SU-DHL-6 (cell line): ENCODE measurements around the gene ZNF12.
"Not testable (repeated sequence)": the region's sequence is repeated elsewhere in the genome, so short reads cannot be mapped to it uniquely, and the experiment has no call there.

Source experiments
- H2AFZ ChIP-seq: fragments of 200-600 bp; sonication (generic); 2 replicates; pipeline ENCODE4 v1.6.1; 2014; ENCODE audit warnings: low read depth, mild to moderate bottlenecking, moderate library complexity, mixed read lengths, antibody characterized with exemption, low read length; ENCODE audit not compliant: severe bottlenecking
- H3F3A ChIP-seq: fragments of 200-600 bp; shearing (Covaris generic); 2 replicates; pipeline ENCODE4 v1.6.0; 2016; ENCODE audit warnings: antibody characterized with exemption, mild to moderate bottlenecking; ENCODE audit not compliant: insufficient read depth
- H3K27ac ChIP-seq: fragments of 200-600 bp; sonication (generic); 2 replicates; pipeline ENCODE4 v1.5.1; 2016; ENCODE audit warnings: low read depth, mild to moderate bottlenecking, low read length, moderate library complexity, mixed read lengths
- H3K27me3 ChIP-seq: fragments of 200-600 bp; sonication (generic), shearing (Covaris generic); 2 replicates; pipeline ENCODE4 v1.6.0; 2014; ENCODE audit warnings: mild to moderate bottlenecking, low read length
- H3K36me3 ChIP-seq: fragments of 200-600 bp; sonication (generic); 2 replicates; pipeline ENCODE4 v1.6.1; 2014; ENCODE audit warnings: mild to moderate bottlenecking, low read length, mixed read lengths
- H3K4me2 ChIP-seq: fragments of 300-600, 200-600 bp; shearing (Covaris generic), sonication (generic); 2 replicates; pipeline ENCODE4 v1.6.0; 2014; ENCODE audit warnings: low read length, low read depth, mild to moderate bottlenecking; ENCODE audit not compliant: poor library complexity, severe bottlenecking
- H3K4me3 ChIP-seq: fragments of 200-600 bp; sonication (generic); 2 replicates; pipeline ENCODE4 v1.5.1; 2014; ENCODE audit warnings: antibody characterized with exemption, low read length, mild to moderate bottlenecking, mixed read lengths; ENCODE audit not compliant: insufficient read depth, poor library complexity, severe bottlenecking
- H3K79me2 ChIP-seq: fragments of 200-600 bp; sonication (generic); 2 replicates; pipeline ENCODE4 v1.6.1; 2014; ENCODE audit warnings: mild to moderate bottlenecking, low read length, moderate library complexity; ENCODE audit not compliant: insufficient read depth
- H3K9ac ChIP-seq: fragments of 200-600 bp; sonication (generic); 2 replicates; pipeline ENCODE4 v1.7.0; 2014; ENCODE audit warnings: mild to moderate bottlenecking, low read length
- H3K9me2 ChIP-seq: fragments of 200-600 bp; sonication (generic); replicated peaks from 2 replicates; pipeline ENCODE4 v1.6.1; 2014; ENCODE audit warnings: low read length; ENCODE audit not compliant: insufficient read depth
- H3K9me3 ChIP-seq: fragments of 200-600 bp; sonication (generic); 2 replicates; pipeline ENCODE4 v1.6.1; 2014; ENCODE audit warnings: low read length, mixed read lengths; ENCODE audit not compliant: insufficient read depth
- H4K20me1 ChIP-seq: fragments of 200-600 bp; sonication (generic); 2 replicates; pipeline ENCODE4 v1.6.1; 2014; ENCODE audit warnings: low read depth, mild to moderate bottlenecking, antibody characterized with exemption, low read length, moderate library complexity, mixed read lengths
- CTCF ChIP-seq: fragments of 200-600 bp; sonication (generic); IDR thresholded peaks from one replicate; pipeline ENCODE4 v1.5.1; 2017; ENCODE audit warnings: antibody characterized with exemption, mild to moderate bottlenecking, low read length, moderate library complexity; ENCODE audit not compliant: insufficient read depth, poor library complexity, severe bottlenecking
- EZH2phosphoT487 ChIP-seq: fragments of 200-600 bp; sonication (generic), shearing (Covaris generic); conservative IDR thresholded peaks from 2 replicates; pipeline ENCODE4 v1.6.1; 2018; ENCODE audit warnings: mild to moderate bottlenecking, antibody characterized with exemption, low read length, moderate library complexity, mixed read lengths

ZNF12 gene

GRCh38 chr7:6725003-6725402 is 18.3 kb upstream of the ZNF12 start:
- no peaks in the 10 kb centered on the region for H3K9me3 ChIP-seq
- TF ChIP-seq EZH2phosphoT487 (no peak), CTCF (no peak)
- no peak overlapping the region for H3K4me3 ChIP-seq
- no peak overlapping the region for H3K4me2 ChIP-seq
- no peak overlapping the region for H2AFZ ChIP-seq
- H3K9ac ChIP-seq = no peak overlapping the region
- H3F3A ChIP-seq = no peaks in the 10 kb centered on the region
- no peaks in the 10 kb centered on the region for H3K27me3 ChIP-seq
- no peaks in the 10 kb centered on the region for H3K9me2 ChIP-seq
- no peak overlapping the region for H3K27ac ChIP-seq
- no peaks in the 10 kb centered on the region for H4K20me1 ChIP-seq
- H3K79me2 ChIP-seq = peaks cover 4% of the 10 kb centered on the region
- no peaks in the 10 kb centered on the region for H3K36me3 ChIP-seq

GRCh38 chr7:6724351-6724750 is 17.6 kb upstream of the ZNF12 start:
- H3K9me3 ChIP-seq, H2AFZ ChIP-seq, H3K9ac ChIP-seq, H3K4me2 ChIP-seq, H3K79me2 ChIP-seq, H3K27ac ChIP-seq, H4K20me1 ChIP-seq, H3K27me3 ChIP-seq, H3K36me3 ChIP-seq, H3K4me3 ChIP-seq, H3F3A ChIP-seq, H3K9me2 ChIP-seq: not testable (repeated sequence)

- Histone ChIP-seq H3K9me2 (no peaks in the 10 kb centered on the region), H3K4me2 (no peak overlapping the region), H4K20me1 (no peaks in the 10 kb centered on the region), H3F3A (no peaks in the 10 kb centered on the region), H2AFZ (no peak overlapping the region), H3K9ac (no peak overlapping the region), H3K4me3 (no peak overlapping the region), H3K36me3 (no peaks in the 10 kb centered on the region), H3K9me3 (no peaks in the 10 kb centered on the region), H3K79me2 (no peaks in the 10 kb centered on the region), H3K27me3 (no peaks in the 10 kb centered on the region), H3K27ac (no peak overlapping the region)
- TF ChIP-seq EZH2phosphoT487 (no peak), CTCF (no peak)
Measured at GRCh38 chr7:6718124-6718523, 11.4 kb upstream of the ZNF12 start.

- not testable (repeated sequence) for H3K79me2 ChIP-seq, H3K27ac ChIP-seq, H2AFZ ChIP-seq, H3K4me2 ChIP-seq, H3K27me3 ChIP-seq, H3K9ac ChIP-seq, H3K9me2 ChIP-seq, H3K9me3 ChIP-seq, H3F3A ChIP-seq, H3K4me3 ChIP-seq, H4K20me1 ChIP-seq, H3K36me3 ChIP-seq
Measured at GRCh38 chr7:6715898-6716297, 9.2 kb upstream of the ZNF12 start.
